Central memory CD8-positive, alpha-beta T cell (primary cell): ENCODE results near the gene ANKRD40.

ENCODE experiments used
- ATAC-seq: fragments of 150-1000 bp; cut with Tn5 transposase; replicated peaks from 2 replicates; pipeline ENCODE4 v1.10.0; 2022; ENCODE audit warnings: mild to moderate bottlenecking, moderate FRiP score, moderate number of reproducible peaks; ENCODE audit not compliant: poor library complexity, severe bottlenecking; ENCODE audit errors: extremely low read depth
- DNase-seq, 2 donors: peaks; one replicate each; pipeline ENCODE4 v3.0.0; 2021; ENCODE audit warnings: low spot score in 2 of 2
- H3K27ac Mint-ChIP-seq: one replicate; pipeline ENCODE4 v1.8.0; 2022; ENCODE audit warnings: low read depth, mild to moderate bottlenecking, moderate library complexity, mixed read lengths
- H3K27me3 Mint-ChIP-seq: one replicate; pipeline ENCODE4 v1.8.0; 2022; ENCODE audit warnings: mixed read lengths
- H3K36me3 Mint-ChIP-seq: one replicate; pipeline ENCODE4 v1.8.0; 2022; ENCODE audit warnings: mild to moderate bottlenecking, moderate library complexity, mixed read lengths; ENCODE audit not compliant: insufficient read depth
- H3K4me1 Mint-ChIP-seq: one replicate; pipeline ENCODE4 v1.8.0; 2022; ENCODE audit warnings: mixed read lengths
- H3K4me3 Mint-ChIP-seq: one replicate; pipeline ENCODE4 v1.8.0; 2022; ENCODE audit warnings: mild to moderate bottlenecking, moderate library complexity, mixed read lengths
- H3K9me3 Mint-ChIP-seq: one replicate; pipeline ENCODE4 v1.8.0; 2022; ENCODE audit warnings: mixed read lengths

Gene ANKRD40

GRCh38 chr17:50657627-50658026 lies 50.1 kb downstream of the ANKRD40 start:
- ATAC-seq (no peak), DNase-seq (no peak)
- Mint-ChIP-seq H3K27ac (no peak overlapping the region), H3K9me3 (no peaks in the 10 kb centered on the region), H3K4me1 (peaks cover 12% of the 10 kb centered on the region), H3K27me3 (peaks cover 35% of the 10 kb centered on the region), H3K36me3 (no peaks in the 10 kb centered on the region), H3K4me3 (no peak overlapping the region)

DNA sequence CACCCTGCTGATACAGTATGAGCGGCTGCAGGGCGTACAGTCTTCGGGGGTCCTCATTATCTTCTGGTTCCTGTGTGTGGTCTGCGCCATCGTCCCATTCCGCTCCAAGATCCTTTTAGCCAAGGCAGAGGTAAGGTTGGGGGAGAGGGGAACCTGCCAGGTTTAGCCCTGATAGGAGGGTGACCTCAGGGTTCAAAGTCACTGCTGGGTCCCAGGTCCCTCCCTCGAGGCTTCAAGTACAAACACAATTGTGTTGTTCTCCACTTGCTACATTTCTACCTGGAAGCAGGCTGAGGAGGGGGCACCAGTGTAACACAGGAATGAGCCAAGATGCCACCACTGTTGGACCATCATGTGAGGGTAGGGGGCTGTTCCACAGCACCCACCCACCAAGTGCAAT lies 50.7 kb downstream of the ANKRD40 start:
- no peak for ATAC-seq
- peaks cover 31% of the 10 kb centered on the region for H3K27me3 Mint-ChIP-seq
- no peak for DNase-seq
- no peaks in the 10 kb centered on the region for H3K36me3 Mint-ChIP-seq
- peaks cover 12% of the 10 kb centered on the region for H3K4me1 Mint-ChIP-seq
- H3K4me3 Mint-ChIP-seq: no peak overlapping the region
- no peak overlapping the region for H3K27ac Mint-ChIP-seq
- H3K9me3 Mint-ChIP-seq: no peaks in the 10 kb centered on the region

GRCh38 chr17:50656509-50656908 lies 51.2 kb downstream of the ANKRD40 start:
- Mint-ChIP-seq H3K27me3 (peaks cover 25% of the 10 kb centered on the region), H3K4me1 (peaks cover 6% of the 10 kb centered on the region), H3K4me3 (no peak overlapping the region), H3K9me3 (no peaks in the 10 kb centered on the region), H3K36me3 (no peaks in the 10 kb centered on the region), H3K27ac (no peak overlapping the region)
- DNase-seq (no peak), ATAC-seq (no peak)

DNA sequence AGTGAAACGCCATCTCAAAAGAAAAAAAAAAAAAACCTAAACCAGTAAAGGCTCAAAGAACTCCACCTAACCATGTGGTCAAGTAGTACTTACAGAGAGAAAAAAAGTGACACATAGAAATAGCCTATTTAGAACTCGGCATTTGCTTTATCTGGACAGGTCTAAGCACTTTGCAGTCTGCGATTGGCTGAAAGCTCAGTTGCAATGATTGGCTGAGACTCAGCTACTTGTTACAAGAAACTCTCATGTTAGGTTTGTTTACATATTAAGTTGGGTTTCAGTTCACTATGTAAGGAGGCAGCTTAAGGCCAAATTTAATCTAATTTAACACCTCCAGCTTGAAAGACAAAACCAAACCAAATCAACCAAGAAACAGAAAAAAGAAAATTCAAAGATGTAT lies 54.0 kb downstream of the ANKRD40 start:
- Mint-ChIP-seq H3K9me3 (no peaks in the 10 kb centered on the region), H3K4me1 (no peaks in the 10 kb centered on the region), H3K27ac (no peak overlapping the region), H3K36me3 (no peaks in the 10 kb centered on the region), H3K27me3 (peaks cover 14% of the 10 kb centered on the region), H3K4me3 (no peak overlapping the region)
- DNase-seq: no peak
- no peak for ATAC-seq

GRCh38 chr17:50651661-50652060 lies 56.1 kb downstream of the ANKRD40 start:
- no peaks in the 10 kb centered on the region for H3K36me3 Mint-ChIP-seq
- DNase-seq (no peak), ATAC-seq (no peak)
- peaks cover 18% of the 10 kb centered on the region for H3K27me3 Mint-ChIP-seq
- H3K4me1 Mint-ChIP-seq: no peaks in the 10 kb centered on the region
- no peaks in the 10 kb centered on the region for H3K9me3 Mint-ChIP-seq
- no peak overlapping the region for H3K27ac Mint-ChIP-seq
- H3K4me3 Mint-ChIP-seq: no peak overlapping the region

DNA sequence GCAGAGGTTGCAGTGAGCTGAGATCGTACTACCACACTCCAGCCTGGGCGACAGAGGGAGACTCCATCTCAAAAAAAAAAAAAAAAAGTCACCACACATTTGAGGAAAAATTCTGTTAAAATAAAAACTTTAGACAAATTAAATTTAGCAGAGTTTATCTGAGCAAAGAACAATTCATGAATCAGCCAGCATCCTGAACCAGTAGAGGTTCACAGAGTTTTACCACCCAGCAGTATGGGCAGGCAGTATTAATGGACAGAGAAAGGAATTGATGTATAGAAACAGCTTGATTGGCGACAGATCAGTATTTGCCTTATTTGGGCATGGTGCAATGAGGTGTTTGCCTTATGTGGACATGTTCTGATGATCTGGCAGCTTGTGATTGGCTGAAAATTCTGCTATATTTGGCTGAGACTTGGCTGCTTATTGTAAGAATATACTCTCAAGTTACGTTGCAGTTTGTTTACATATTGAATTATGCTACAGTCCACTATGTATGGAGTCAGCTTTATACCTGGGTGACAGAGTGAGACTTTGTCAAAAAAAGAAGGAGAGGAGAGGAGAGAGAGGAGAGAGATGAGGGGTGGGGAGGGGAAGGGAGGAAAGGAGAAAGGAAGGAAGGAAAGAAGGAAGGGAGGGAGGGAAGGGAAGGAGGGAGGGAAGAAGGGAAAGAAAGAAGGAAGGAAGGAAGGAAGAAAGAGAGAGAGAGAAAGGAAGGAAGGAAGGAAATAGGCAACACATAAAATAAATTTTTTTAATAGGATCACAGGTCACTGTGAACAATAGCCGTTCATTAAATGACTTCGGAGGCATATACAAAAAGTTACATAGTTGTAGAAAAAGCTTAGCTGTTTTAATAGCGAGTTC lies 58.4 kb downstream of the ANKRD40 start:
- no peaks in the 10 kb centered on the region for H3K36me3 Mint-ChIP-seq
- ATAC-seq: no peak

GRCh38 chr17:50647187-50647586 lies 60.5 kb downstream of the ANKRD40 start:
- no peak overlapping the region for H3K4me3 Mint-ChIP-seq
- no peaks in the 10 kb centered on the region for H3K9me3 Mint-ChIP-seq
- H3K27ac Mint-ChIP-seq: no peak overlapping the region
- ATAC-seq (no peak), DNase-seq (no peak)
- no peaks in the 10 kb centered on the region for H3K4me1 Mint-ChIP-seq
- H3K27me3 Mint-ChIP-seq: peaks cover 41% of the 10 kb centered on the region
- H3K36me3 Mint-ChIP-seq: no peaks in the 10 kb centered on the region

More for the DNA sequence above, 58.4 kb downstream of the ANKRD40 start:
- peaks cover 26% of the 10 kb centered on the region for H3K27me3 Mint-ChIP-seq
- no peak overlapping the region for H3K4me3 Mint-ChIP-seq
- H3K27ac Mint-ChIP-seq: no peak overlapping the region
- H3K4me1 Mint-ChIP-seq: no peaks in the 10 kb centered on the region
- H3K9me3 Mint-ChIP-seq: no peaks in the 10 kb centered on the region
- DNase-seq: no peak

DNA sequence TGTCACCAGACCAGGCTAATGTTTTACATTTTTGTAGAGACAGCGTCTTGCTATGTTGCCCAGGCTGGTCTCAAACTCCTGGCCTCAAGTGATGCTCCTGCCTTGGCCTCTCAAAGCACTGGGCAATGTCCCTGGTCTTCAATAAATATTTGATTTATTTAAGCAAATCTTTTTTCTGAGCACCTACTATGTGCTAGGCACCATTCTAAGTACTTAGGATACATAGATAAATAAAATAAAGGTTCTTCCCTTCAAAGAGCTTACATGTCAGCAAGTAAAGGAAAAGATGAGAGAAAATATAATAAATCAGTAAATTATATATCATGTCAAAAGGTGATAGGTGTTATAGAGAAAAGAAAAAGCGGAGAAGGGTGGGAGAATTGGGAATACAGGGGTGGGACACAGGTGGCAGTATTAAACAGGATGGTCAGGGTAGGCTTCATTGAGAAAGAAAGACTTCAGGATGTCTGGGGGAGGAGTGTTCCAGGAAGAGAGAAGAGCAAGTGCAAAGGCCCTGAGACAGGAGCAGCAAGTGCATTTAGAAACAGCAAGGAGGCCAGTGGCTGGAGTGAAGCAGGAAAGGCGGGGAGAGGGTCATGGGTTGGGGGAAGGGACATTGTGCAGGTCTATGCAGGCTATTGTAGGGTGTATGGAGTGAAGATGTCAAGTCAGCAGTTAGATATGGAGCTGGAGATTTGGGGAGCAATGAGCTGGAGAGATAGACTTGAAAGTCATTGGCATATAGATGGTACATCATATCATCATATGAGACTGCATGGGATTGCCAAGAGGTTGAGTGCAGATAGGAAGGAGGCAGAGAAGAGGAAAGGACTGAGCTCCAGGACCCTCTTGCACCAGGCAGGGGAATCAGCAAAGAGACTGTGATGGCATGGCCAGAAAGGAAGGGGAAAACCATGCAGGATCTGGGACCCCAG lies 61.7 kb downstream of the ANKRD40 start:
- Mint-ChIP-seq H3K27me3 (peaks cover 41% of the 10 kb centered on the region), H3K4me1 (no peaks in the 10 kb centered on the region), H3K27ac (no peak overlapping the region), H3K4me3 (no peak overlapping the region), H3K9me3 (no peaks in the 10 kb centered on the region), H3K36me3 (no peaks in the 10 kb centered on the region)
- DNase-seq: no peak
- no peak for ATAC-seq
